ENCODE results near the gene ZNF747.

Gene ZNF747

GRCh38 chr16:30515275-30515674 is 19.4 kb downstream of the ZNF747 start:
- no peak for DNase-seq (ENCODE audit: low read depth)

DNA sequence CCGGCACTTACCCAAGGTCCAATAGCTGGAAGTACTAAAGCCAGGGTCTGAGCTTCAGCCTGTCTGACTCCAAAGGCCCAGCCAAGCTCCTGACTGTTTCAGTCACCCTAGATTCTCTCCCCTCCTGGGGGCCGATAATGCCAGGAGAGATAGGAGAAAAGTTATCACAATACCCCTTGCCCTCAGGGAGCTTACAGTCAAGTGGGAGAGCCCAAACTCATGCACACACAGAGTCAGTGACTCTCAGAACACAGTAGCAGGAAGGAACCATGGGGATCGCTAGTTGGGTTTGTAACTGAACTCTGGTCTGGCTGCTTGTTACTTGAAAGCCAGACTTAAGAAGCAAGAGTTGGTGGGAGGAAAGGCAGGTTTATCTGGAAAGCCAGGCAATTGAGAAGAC is 23.1 kb downstream of the ZNF747 start:
- DNase-seq (ENCODE audit: low read depth), result no peak

- DNase-seq (ENCODE audit: low read depth), result no peak
Observed at GRCh38 chr16:30510376-30510938, 24.2 kb downstream of the ZNF747 start.

DNA sequence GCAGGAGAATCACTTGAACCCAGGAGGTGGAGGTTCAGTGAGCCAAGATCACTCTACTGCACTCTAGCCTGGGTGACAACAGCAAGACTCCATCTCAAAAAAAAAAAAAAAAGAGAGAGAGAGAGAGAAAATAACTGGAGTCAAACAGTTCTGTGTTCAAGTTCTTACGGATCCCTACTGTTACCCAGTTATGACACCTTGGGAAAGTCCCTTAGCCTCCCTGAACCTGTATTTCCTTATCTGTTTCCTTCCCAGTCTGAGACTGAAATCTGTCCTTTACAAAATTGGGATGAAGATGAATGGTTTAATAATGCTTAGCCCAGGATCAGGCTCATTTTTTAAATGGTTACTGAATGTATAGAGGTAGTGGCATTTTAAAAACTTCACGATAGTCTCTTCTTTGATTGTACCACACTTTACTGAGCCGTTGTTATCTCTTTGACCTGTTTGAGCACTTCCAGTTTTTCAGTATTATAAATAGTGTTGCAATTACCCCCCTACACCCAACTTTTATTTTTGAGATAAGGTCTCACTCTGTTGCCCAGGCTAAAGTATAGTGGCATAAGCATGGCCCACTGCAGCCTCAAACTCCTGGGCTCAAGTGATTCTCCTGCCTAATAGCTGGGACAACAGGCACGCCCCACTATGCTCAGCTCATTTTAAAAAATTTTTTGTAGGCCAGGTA is 25.4 kb downstream of the ZNF747 start:
- DNase-seq (ENCODE audit: low read depth), result no peak

- DNase-seq (ENCODE audit: low read depth), result no peak
Observed at GRCh38 chr16:30503403-30504296, 31.0 kb downstream of the ZNF747 start.

- DNase-seq (ENCODE audit: low read depth), result no peak
Observed at GRCh38 chr16:30499284-30499683, 35.4 kb downstream of the ZNF747 start.

GRCh38 chr16:30494709-30495108 is 39.9 kb downstream of the ZNF747 start:
- DNase-seq (ENCODE audit: low read depth), result no peak

GRCh38 chr16:30493941-30494488 is 40.6 kb downstream of the ZNF747 start:
- DNase-seq (ENCODE audit: low read depth), result no peak

DNA sequence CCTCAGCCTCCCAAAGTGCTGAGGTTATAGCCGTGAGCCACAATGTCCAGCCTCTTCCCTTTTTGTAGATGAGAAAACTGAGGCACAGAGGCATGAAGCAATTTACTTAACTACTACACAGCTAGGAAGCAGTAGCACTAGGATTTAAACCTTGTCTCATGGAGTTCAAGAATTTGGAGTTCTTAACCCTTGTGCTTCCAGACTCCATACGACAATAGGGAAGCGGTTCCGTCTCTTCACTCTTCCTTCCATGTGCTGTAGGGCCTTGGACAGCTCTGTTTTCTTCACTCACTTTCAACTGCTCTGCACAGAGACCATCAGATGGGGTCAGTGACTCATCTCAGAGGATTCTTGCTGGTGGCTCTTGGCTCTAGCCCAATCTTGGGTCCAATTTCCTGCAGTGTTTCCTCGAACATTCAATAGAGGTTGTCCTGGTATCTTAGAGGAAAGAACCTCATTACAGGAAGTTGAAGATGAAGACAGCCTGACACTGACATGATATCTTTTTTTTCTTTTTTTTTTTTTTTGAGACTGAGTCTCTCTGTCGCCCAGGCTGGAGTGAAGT is 42.8 kb downstream of the ZNF747 start:
- no peak for DNase-seq (ENCODE audit: low read depth)

DNA sequence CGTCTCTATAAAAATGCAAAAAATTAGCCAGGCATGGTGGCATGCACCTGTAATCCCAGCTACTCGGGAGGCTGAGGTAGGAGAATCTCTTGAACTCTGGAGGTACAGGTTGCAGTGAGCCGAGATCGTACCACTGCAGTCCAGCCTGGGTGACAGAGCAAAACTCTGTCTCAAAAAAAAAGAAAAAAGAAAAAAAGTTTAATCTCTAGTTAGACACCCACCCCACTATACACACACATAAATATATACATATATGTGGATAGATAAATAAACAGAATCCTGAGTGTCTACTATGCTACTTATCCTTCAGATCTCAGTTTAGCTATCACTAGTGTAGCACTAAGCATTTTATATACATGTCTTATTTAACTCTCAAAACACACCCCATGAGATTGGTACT is 43.4 kb downstream of the ZNF747 start:
- no peak for DNase-seq (ENCODE audit: low read depth)

DNA sequence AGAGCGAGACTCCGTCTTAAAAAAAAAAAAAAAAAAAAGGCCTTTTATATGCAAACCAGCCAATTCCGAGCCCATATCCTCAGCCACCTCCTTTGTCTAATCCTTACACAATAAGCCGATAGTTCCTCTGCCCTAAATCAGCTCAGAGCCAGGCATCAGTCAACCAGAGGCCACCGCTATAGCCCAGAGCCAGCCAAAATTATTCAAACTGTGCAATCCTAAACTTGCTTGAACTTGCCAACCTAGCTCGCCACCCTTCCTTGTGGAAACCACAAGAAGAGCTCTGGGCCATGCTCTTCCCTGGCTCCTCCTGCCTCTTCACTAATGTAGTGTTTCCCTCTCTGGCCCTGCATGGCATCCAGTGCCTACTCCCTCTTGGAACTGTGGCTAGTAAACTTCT is 44.4 kb downstream of the ZNF747 start:
- DNase-seq (ENCODE audit: low read depth), result no peak

DNA sequence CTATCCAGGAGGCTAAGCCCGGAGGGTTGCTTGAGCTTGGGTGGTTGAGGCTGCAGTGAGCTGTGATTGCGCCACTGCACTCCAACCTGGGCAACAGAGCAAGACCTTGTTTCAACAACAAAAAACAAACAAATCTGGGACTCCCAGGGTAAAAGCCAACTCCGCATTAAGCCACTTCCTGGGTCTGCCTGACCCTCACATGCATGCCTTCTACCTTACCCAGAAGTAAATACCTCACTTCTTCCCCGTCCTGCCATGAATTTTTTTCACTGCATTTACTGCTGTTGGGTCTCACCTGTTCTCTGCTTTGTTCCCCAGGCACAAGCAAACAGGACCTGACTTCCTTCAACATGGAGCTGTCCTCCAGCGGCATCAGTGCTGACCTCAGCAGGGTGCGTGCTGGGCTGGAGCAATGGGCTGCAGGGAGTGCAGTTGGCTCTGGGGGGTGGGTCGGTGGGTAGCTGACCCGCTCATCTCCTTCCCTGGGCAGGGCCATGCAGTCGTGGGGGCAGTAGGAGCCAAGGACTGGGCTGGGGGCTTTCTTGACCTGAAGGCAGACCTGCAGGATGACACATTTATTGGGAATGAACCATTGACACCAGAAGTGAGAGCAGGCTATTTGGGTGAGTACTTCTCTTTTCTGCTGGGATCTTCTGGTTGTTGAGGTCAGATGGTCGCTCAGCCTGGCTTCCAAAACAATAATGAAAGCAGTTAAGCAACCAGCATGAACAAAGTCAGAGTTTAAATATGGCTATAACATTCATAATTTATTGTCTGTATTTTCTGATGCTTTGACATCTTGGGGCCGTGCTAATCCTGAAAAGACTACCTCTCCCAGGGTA is 45.7 kb downstream of the ZNF747 start:
- no peak for DNase-seq (ENCODE audit: low read depth)

- DNase-seq (ENCODE audit: low read depth), result no peak
Observed at GRCh38 chr16:30485818-30486436, 48.7 kb downstream of the ZNF747 start.

GRCh38 chr16:30484887-30485286 is 49.8 kb downstream of the ZNF747 start:
- no peak for DNase-seq (ENCODE audit: low read depth)

DNA sequence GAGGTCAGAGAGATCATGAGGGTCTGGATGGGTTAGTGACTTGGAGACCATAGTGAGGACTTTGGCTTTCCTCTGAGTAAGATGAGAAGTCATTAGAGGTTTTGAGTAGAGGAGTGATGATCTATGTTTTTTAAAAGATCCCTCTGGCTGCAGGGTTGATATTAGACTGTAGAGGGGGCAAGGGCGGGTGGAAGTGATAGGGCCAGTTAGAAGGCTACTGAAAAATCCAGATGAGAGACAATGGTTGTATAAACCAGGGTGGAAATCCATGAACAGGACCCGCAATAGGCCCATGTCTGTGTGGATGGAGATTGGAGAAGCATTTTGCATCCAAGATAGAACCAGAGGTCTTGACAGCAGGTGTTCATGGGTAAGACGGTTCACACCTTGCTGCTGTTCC is 52.3 kb downstream of the ZNF747 start:
- DNase-seq (ENCODE audit: low read depth), result no peak

GRCh38 chr16:30481381-30481780 is 53.3 kb downstream of the ZNF747 start:
- DNase-seq (ENCODE audit: low read depth), result no peak

All from T follicular helper cell (primary cell).